ENCODE data around the gene ADGB.
"Not testable (repeated sequence)": the region's sequence is repeated elsewhere in the genome, so short reads cannot be mapped to it uniquely, and the experiment has no call there.

The ADGB gene

GRCh38 chr6:146770275-146770964, 171.6 kb downstream of the ADGB start:
- no peak for DNase-seq

- no peak for DNase-seq
Observed at GRCh38 chr6:146770965-146771735, 172.4 kb downstream of the ADGB start.

DNA sequence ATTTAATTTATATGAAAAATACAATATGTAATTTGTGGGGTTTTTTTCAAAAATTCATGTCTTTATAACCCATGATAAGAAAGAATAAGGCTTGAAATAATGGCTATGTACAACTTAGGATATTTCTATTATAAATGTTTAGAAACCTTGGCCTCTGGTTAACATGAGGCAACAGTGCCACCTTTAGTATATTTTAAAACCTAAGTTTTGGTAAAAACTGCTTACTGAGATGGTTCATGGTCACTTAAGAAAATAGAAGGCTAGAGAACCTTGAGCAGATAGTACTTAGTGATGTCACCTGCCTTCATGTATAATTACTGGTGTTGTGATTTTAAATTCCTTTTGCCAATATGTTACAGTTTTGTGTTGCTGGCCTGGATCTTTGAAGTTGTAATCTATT, 176.4 kb downstream of the ADGB start:
- DNase-seq, result peak; percentile 25

DNA sequence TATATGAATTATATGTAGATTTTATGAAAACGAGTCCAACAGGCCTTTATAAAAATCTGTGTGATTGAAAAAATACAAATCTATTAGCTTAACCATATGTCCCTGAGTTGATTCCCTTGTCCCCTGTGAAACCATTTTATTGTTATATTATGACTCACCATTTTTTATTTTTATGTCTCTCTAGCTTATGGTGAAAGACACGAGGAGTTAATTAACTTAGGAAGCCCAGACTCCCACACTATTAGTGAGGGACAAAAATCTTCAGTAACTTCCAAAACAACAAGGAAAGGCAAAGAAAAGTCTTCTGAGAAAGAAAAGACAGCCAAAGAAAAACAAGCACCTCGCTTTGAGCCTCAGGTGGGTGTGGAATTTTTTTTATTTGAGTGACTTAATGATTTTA, 183.1 kb downstream of the ADGB start:
- no peak for DNase-seq

DNA sequence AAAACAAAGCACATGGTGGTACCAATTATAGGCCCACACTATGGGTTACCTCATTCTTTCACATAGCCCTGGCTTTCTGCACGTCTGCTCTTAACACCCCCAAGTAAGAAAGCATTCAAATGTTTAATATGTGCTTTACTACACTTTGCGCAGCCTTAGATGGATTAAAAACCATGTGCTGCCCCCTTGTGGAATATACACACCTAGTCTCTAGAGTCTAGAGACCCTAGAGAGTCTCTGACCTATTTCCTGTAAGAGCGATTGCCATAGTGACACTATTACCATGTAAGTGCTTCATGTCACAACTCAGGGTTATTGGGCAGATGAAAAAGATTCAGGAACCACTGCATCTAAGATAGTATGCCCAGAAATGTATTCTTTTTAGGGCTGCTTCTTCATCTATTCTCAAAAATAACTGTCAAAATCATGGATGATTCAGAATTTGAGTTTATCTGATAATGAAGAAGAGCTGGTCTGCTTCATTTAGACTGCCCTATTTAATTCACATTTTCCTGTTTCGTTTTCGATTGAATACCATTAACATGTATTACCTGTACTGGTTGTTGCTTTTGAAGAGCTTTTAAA, 186.3 kb downstream of the ADGB start:
- peak; percentile 81 for DNase-seq

DNA sequence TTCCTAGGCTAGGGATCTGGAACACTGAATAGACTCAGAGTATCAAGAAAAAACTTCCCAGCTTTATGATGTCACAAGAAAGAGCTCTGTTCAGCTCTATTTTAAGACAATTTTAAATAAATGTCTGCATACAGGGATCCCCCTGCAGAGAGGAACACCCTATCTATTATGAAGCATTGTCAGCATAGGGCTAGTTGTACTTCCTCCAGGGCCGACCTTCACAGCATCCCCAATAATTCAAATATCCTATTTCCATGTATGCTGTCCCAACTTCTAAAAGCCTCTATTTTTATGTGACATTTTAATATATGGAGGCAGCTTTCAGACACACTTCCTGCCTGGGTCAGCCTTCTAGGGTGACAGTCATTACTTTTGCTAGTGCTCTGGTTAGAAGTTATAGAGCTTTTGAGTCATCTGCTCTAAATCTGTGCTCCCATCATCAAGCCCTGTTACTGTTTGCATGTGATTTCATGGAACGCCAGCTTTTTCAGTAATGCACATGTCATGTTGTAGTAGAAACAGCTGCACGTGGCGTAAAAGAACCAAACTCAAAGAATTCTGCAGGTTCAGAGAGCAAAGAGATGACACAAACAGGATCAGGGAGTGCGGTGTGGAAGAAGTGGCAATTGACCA, 189.2 kb downstream of the ADGB start:
- DNase-seq, result no peak

- DNase-seq, result no peak
Observed at GRCh38 chr6:146790561-146791091, 191.9 kb downstream of the ADGB start.

GRCh38 chr6:146791930-146792329, 193.2 kb downstream of the ADGB start:
- DNase-seq, result no peak

DNA sequence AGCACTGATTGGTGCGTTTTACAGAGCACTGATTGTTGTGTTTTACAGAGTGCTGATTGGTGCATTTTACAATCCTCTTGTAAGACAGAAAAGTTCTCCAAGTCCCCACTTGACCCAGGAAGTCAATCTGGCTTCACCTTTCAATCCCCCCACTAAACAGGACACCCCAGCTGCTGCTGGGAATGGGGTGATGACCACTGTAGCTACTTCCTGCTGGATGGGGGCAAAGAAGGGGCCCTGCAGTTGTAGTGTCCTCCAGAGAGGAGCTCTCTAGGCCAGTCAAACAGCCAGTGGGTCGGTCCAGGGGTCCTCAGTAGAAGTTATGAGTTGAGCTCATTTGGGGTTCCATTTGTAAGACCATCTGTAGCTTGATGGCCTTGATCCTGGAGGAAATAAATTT, 194.4 kb downstream of the ADGB start:
- not testable (repeated sequence) for DNase-seq

- no peak for DNase-seq
Observed at GRCh38 chr6:146795479-146796133, 196.8 kb downstream of the ADGB start.

DNA sequence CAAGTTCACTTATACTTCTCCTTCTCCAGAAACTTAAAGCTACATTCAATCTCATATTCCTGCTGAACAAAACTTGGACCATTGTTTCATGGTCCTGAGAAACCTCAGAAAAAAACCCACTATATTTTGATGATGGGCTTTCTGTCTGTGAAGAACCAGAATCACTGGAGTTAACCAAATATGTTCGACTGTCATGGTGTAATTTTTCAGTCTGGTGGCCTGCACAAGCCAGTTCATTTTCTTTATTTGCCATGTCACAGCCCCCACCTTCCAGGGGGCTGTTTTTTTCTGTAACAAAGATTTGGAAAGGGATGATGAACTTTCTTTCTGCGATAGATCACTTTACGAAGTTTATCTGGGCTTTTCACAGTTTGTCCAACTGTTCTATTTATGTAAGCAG, 204.4 kb downstream of the ADGB start:
- DNase-seq, result not testable (repeated sequence)

DNA sequence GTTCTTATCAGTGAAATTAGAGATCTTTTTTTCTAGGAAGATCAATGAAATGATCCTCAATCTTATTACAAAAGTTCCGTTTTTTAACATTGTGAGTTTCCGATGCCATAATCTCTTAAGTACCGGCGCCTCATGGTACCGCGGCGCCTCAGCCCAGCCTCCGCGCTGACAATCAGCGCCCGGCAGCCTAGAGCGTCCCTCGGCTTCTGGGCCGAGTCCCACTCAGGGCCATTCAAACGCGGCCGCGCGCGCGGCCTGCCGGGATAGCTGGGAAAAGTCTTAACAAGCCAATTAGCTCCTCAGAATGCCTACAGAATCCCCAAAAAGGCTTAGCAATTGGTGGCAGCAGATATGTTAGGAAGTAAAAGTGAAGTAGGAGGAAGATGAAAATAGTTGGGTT, 204.8 kb downstream of the ADGB start:
- DNase-seq, result peak; percentile 39

- no peak for DNase-seq
Observed at GRCh38 chr6:146805546-146806325, 207.0 kb downstream of the ADGB start.

DNA sequence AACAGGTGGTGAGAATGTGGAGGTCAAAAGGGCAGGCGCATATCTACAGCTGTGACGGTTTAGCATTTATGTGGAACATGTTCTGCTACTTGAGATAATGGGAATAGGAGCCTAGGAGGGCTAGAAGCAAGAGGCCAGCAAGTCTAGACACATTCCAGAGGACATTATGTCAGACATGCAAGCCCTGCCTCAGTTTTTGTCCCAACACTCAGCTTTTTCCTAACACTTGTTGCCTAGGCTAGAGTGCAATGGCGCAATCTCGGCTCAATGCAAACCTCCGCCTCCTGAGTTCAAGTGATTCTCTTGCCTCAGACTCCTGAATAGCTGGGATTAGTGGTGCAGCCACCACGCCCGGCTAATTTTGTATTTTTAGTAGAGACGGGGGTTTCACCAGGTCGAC, 210.2 kb downstream of the ADGB start:
- not testable (repeated sequence) for DNase-seq

DNA sequence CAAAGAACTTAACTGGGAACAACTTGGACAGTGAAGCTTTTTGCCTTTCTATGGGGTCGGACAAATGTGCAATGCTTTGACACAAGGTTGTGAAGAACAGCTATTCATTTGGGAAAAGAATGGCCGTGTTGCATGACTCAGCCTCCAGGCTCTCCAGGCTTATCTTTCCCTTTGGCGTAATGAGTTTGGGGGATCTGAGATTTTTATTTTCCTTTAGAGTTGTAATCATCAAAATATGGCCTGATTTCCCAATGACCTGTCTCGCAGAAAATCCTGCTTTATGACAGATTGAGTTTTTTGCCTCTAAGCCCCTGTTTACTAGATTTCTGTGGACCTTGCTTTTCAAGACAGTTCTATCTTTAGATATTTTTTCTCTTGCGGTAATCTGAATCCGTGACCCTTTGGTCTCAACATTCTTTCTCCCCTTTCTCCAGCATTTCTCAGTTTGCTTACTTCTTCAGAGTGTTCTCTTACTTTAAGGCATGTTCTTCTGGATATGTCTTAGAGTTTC, 214.1 kb downstream of the ADGB start:
- not testable (repeated sequence) for DNase-seq

DNA sequence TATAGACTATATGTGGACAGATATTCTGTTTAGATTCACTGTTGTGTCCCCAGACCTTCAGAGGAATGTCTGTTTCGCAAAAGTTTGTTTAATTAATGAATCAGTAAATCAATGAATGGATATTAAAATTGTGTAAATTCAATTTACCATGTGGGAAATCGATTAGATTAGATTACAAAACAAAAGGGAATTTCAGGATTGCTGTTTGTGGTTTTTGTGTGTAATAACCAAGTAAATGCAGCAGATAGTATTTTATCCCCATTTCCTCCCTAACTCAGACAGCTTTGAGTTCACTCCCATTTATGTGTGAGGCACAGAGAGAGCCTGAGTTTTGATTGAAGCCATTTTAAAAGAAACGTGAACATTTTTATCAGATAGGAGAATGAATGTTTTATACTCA, 214.8 kb downstream of the ADGB start:
- DNase-seq, result no peak

- DNase-seq, result no peak
Observed at GRCh38 chr6:146814148-146814750, 215.5 kb downstream of the ADGB start.

DNA sequence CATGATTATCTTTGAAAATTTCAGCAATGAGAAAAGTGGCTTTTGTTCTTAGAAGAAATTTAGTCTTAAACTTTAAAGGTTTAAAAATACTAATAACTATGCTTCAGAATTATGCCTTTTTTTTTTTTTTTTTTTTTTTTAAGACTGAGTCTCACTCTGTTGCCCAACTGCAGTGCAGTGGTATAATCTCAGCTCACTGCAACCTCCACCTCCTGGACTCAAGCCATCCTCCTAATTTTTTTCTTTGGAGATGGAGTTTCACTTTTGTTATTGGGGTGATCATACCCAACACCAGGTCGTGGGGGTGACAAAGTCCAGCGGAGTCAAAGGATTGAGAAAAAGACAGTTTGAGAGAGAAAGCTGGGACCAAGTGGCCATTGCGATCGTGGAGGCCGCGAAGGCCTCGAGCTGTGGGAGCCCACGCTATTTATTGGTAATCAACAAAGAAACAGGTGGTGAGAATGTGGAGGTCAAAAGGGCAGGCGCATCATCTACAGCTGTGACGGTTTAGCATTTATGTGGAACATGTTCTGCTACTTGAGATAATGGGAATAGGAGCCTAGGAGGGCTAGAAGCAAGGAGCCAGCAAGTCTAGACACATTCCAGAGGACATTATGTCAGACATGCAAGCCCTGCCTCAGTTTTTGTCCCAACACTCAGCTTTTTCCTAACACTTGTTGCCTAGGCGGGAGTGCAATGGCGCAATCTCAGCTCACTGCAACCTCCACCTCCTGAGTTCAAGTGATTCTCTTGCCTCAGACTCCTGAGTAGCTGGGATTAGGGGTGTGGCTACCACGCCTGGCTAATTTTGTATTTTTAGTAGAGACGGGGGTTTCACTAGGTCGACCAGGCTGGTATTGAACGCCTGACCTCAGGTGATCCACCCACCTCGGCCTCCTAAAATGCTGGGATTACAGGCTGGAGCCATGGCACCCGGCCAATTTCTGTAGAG, 217.0 kb downstream of the ADGB start:
- DNase-seq, result not testable (repeated sequence)

- no peak for DNase-seq
Observed at GRCh38 chr6:146819596-146820320, 221.0 kb downstream of the ADGB start.
